ENCODE data around the gene DNM2.

- TF ChIP-seq CTCF (IDR thresholded peaks at IDR 0.05) = no peak
- TF ChIP-seq POLR2A (IDR thresholded peaks at IDR 0.05) = no peak
Measured at GRCh38 chr19:10742476-10742875, 24.6 kb downstream of the DNM2 start.

Measured in testis (tissue), 2 donors.